OCI-LY7 (cell line): ENCODE results near the gene HDAC7.

Experiments used
- CTCF ChIP-seq: fragments of 200-600 bp; sonication (generic); conservative IDR thresholded peaks from 2 replicates; pipeline ENCODE4 v1.5.1; 2014; ENCODE audit warnings: mild to moderate bottlenecking, antibody characterized with exemption, low read length, moderate library complexity, mixed read lengths
- EZH2phosphoT487 ChIP-seq: fragments of 200-600 bp; sonication (generic); IDR thresholded peaks from 2 replicates; pipeline ENCODE4 v1.6.1; 2018; ENCODE audit warnings: low read depth, borderline replicate concordance, mild to moderate bottlenecking, mixed run types, antibody characterized with exemption, low read length, moderate library complexity, mixed read lengths

- TF ChIP-seq CTCF, result no peak
- no peak for TF ChIP-seq EZH2phosphoT487
Measured at GRCh38 chr12:47785887-47786661, 33.6 kb downstream of the HDAC7 start.
